ENCODE results near the gene BACE2.

DNA sequence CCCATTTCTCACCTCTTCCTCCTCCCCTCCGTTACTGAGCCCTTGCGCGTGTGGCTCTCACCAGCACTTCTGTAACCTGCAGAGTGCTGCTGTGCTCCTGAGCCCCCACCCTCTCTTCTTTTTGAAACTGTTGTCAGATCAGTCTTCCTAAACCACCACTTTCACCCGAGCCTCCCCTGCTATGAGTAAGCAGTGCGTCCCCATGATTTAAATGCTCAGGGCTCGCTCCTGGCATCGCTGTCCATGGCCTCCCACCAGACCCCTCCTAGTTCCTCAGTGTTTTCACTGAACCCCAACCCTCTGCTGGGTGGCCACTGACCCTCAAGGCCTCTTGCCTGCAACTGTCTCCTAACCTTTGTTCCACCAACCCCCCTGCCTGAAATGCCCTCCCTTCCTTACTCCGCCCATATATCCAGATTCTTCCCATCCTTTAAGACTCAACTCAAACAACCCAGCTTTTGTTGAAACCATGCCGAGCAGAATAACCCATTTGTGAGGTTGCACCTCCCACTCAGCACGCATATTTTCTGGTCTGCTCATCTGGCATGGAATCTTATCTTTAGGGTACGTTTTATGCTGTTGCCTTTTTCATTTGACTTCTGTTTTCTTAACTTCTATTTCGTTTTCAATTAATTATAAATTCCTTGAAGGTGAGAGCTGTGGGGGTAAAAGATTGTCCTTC is 84.1 kb downstream of the BACE2 start:
- TF ChIP-seq, protein P1, sequence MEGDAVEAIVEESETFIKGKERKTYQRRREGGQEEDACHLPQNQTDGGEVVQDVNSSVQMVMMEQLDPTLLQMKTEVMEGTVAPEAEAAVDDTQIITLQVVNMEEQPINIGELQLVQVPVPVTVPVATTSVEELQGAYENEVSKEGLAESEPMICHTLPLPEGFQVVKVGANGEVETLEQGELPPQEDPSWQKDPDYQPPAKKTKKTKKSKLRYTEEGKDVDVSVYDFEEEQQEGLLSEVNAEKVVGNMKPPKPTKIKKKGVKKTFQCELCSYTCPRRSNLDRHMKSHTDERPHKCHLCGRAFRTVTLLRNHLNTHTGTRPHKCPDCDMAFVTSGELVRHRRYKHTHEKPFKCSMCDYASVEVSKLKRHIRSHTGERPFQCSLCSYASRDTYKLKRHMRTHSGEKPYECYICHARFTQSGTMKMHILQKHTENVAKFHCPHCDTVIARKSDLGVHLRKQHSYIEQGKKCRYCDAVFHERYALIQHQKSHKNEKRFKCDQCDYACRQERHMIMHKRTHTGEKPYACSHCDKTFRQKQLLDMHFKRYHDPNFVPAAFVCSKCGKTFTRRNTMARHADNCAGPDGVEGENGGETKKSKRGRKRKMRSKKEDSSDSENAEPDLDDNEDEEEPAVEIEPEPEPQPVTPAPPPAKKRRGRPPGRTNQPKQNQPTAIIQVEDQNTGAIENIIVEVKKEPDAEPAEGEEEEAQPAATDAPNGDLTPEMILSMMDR (IDR thresholded peaks at IDR 0.05; ENCODE audit: insufficient read depth, low read length, poor library complexity, severe bottlenecking) = no peak
- no peak for TF ChIP-seq EZH2phosphoT487 (conservative IDR thresholded peaks at IDR 0.05; ENCODE audit: low read length)
